ENCODE measurements around the gene KRT73. TPM values are rescaled to one million over a fixed set of nuclear protein-coding genes. Genes with fewer than 3 reads are reported as not detected.

KRT73 gene
- total RNA-seq, 5 donors from 2014 or later (not counting 1 experiment from before 2014, with no cell fraction given): 6.8 to 37.9 (median 21.9) TPM

GRCh38 chr12:52657250-52657902 is 39.0 kb upstream of the KRT73 start:
- no peak overlapping the region for H3K4me3 Mint-ChIP-seq
- ATAC-seq (replicated peaks in 1 of 4) (no peak), DNase-seq (no peak)
- no peak overlapping the region for H3K4me3 ChIP-seq (ENCODE audit: control insufficient read depth in 1 of 2, extremely low read depth in 1 of 2, low read length in 1 of 2)
- peaks cover 3 to 6% of the 10 kb centered on the region in 2 experiments for H3K4me1 ChIP-seq (ENCODE audit: control insufficient read depth in 1 of 2, extremely low read depth in 1 of 2, insufficient read depth in 2 of 2, low read length in 2 of 2)
- WGBS (ENCODE audit: insufficient coverage): 82% methylated on average over 5 of the region's 6 CpGs
- H3K27me3 ChIP-seq (replicated peaks in 1 of 2; ENCODE audit: control insufficient read depth in 2 of 2, extremely low read depth in 1 of 2, insufficient read depth in 2 of 2, low read length in 1 of 2): peaks cover 0 to 19% of the 10 kb centered on the region in 2 experiments
- no peaks in the 10 kb centered on the region for H3K36me3 ChIP-seq (ENCODE audit: control insufficient read depth in 2 of 2, extremely low read depth in 1 of 2, insufficient read depth in 1 of 2, low read length in 1 of 2)
- H3K9me3 ChIP-seq: no peaks in the 10 kb centered on the region
- no peaks in the 10 kb centered on the region for H3K36me3 Mint-ChIP-seq
- H3K27ac ChIP-seq (ENCODE audit: low read length): no peak overlapping the region
- H3K9me3 Mint-ChIP-seq: no peaks in the 10 kb centered on the region
- H3K27me3 Mint-ChIP-seq: peaks cover 0 to 9% of the 10 kb centered on the region in 2 donors
- ChIA-PET CTCF (interaction anchor here in 1 of 2 donors (0.5 kb wide), 1 partner anchor 223 kb away, joined by 4 read pairs; no protein-coding TSS in a partner anchor), POLR2A (no interaction called here)
- no peak overlapping the region for H3K27ac Mint-ChIP-seq
- peaks cover 12 to 34% (median 20%) of the 10 kb centered on the region in 3 donors for H3K4me1 Mint-ChIP-seq

- ChIA-PET CTCF (interaction anchor here (0.5 to 1.5 kb wide), 2 partner anchors 71 to 224 kb away, joined by 3 to 4 read pairs; no protein-coding TSS in a partner anchor), POLR2A (no interaction called here)
- no peak overlapping the region for H3K27ac ChIP-seq (ENCODE audit: low read length)
- no peak overlapping the region for H3K4me3 Mint-ChIP-seq
- peaks cover 0 to 22% of the 10 kb centered on the region in 2 experiments for H3K27me3 ChIP-seq (replicated peaks in 1 of 2; ENCODE audit: control insufficient read depth in 2 of 2, extremely low read depth in 1 of 2, insufficient read depth in 2 of 2, low read length in 1 of 2)
- DNase-seq (no peak), ATAC-seq (replicated peaks in 1 of 4) (peak in 1 of 4 experiments; percentile 38)
- H3K27ac Mint-ChIP-seq: no peak overlapping the region
- H3K27me3 Mint-ChIP-seq: peaks cover 0 to 9% of the 10 kb centered on the region in 2 donors
- no peak overlapping the region for H3K4me3 ChIP-seq (ENCODE audit: control insufficient read depth in 1 of 2, extremely low read depth in 1 of 2, low read length in 1 of 2)
- no peaks in the 10 kb centered on the region for H3K36me3 ChIP-seq (ENCODE audit: control insufficient read depth in 2 of 2, extremely low read depth in 1 of 2, insufficient read depth in 1 of 2, low read length in 1 of 2)
- no peaks in the 10 kb centered on the region for H3K36me3 Mint-ChIP-seq
- WGBS (ENCODE audit: insufficient coverage): 66% methylated on average over 2 of the region's 4 CpGs
- H3K4me1 ChIP-seq (ENCODE audit: control insufficient read depth in 1 of 2, extremely low read depth in 1 of 2, insufficient read depth in 2 of 2, low read length in 2 of 2): no peaks in the 10 kb centered on the region
- H3K9me3 Mint-ChIP-seq: no peaks in the 10 kb centered on the region
- peaks cover 10 to 27% (median 13%) of the 10 kb centered on the region in 3 donors for H3K4me1 Mint-ChIP-seq
- no peaks in the 10 kb centered on the region for H3K9me3 ChIP-seq
Measured at GRCh38 chr12:52656616-52657015, 38.3 kb upstream of the KRT73 start.

GRCh38 chr12:52655720-52656124 is 37.4 kb upstream of the KRT73 start:
- CTCF ChIA-PET: interaction anchor here (0.7 to 1.5 kb wide), 2 partner anchors 70 to 1549 kb away, joined by 3 to 4 read pairs; no protein-coding TSS in a partner anchor
- H3K4me3 ChIP-seq (ENCODE audit: control insufficient read depth in 1 of 2, extremely low read depth in 1 of 2, low read length in 1 of 2): no peak overlapping the region
- H3K36me3 ChIP-seq (ENCODE audit: control insufficient read depth in 2 of 2, extremely low read depth in 1 of 2, insufficient read depth in 1 of 2, low read length in 1 of 2): no peaks in the 10 kb centered on the region
- POLR2A ChIA-PET: no interaction called here
- H3K27me3 ChIP-seq (replicated peaks in 1 of 2; ENCODE audit: control insufficient read depth in 2 of 2, extremely low read depth in 1 of 2, insufficient read depth in 2 of 2, low read length in 1 of 2): peaks cover 0 to 22% of the 10 kb centered on the region in 2 experiments
- H3K27ac ChIP-seq (ENCODE audit: low read length): no peak overlapping the region
- DNase-seq (no peak), ATAC-seq (replicated peaks in 1 of 4) (no peak)
- peaks cover 10 to 26% (median 13%) of the 10 kb centered on the region in 3 donors for H3K4me1 Mint-ChIP-seq
- H3K4me3 Mint-ChIP-seq: no peak overlapping the region
- no peaks in the 10 kb centered on the region for H3K9me3 ChIP-seq
- H3K27ac Mint-ChIP-seq: no peak overlapping the region
- H3K9me3 Mint-ChIP-seq: no peaks in the 10 kb centered on the region
- H3K36me3 Mint-ChIP-seq: no peaks in the 10 kb centered on the region
- 79% methylated on average over 5 of the region's 8 CpGs for WGBS (ENCODE audit: insufficient coverage)
- peaks cover 0 to 9% of the 10 kb centered on the region in 2 donors for H3K27me3 Mint-ChIP-seq
- H3K4me1 ChIP-seq (ENCODE audit: control insufficient read depth in 1 of 2, extremely low read depth in 1 of 2, insufficient read depth in 2 of 2, low read length in 2 of 2): no peaks in the 10 kb centered on the region

GRCh38 chr12:52655251-52655650 is 36.9 kb upstream of the KRT73 start:
- no peak for ATAC-seq (replicated peaks in 1 of 4)
- Histone ChIP-seq H3K4me3 (ENCODE audit: control insufficient read depth in 1 of 2, extremely low read depth in 1 of 2, low read length in 1 of 2) (no peak overlapping the region), H3K36me3 (ENCODE audit: control insufficient read depth in 2 of 2, extremely low read depth in 1 of 2, insufficient read depth in 1 of 2, low read length in 1 of 2) (no peaks in the 10 kb centered on the region), H3K9me3 (no peaks in the 10 kb centered on the region), H3K27ac (ENCODE audit: low read length) (no peak overlapping the region), H3K27me3 (replicated peaks in 1 of 2; ENCODE audit: control insufficient read depth in 2 of 2, extremely low read depth in 1 of 2, insufficient read depth in 2 of 2, low read length in 1 of 2) (peaks cover 0 to 27% of the 10 kb centered on the region in 2 experiments), H3K4me1 (ENCODE audit: control insufficient read depth in 1 of 2, extremely low read depth in 1 of 2, insufficient read depth in 2 of 2, low read length in 2 of 2) (no peaks in the 10 kb centered on the region)
- H3K9me3 Mint-ChIP-seq: no peaks in the 10 kb centered on the region
- peaks cover 10 to 29% (median 14%) of the 10 kb centered on the region in 3 donors for H3K4me1 Mint-ChIP-seq
- DNase-seq: no peak
- ChIA-PET POLR2A (no interaction called here), CTCF (interaction anchor here (0.7 to 1.5 kb wide), 2 partner anchors 69 to 1548 kb away, joined by 3 to 4 read pairs; no protein-coding TSS in a partner anchor)
- H3K27ac Mint-ChIP-seq: no peak overlapping the region
- H3K27me3 Mint-ChIP-seq: peaks cover 0 to 9% of the 10 kb centered on the region in 2 donors
- no peaks in the 10 kb centered on the region for H3K36me3 Mint-ChIP-seq
- 70% methylated on average over 6 of the region's 6 CpGs for WGBS (ENCODE audit: insufficient coverage)
- no peak overlapping the region for H3K4me3 Mint-ChIP-seq

GRCh38 chr12:52651726-52652261 is 33.4 kb upstream of the KRT73 start, which contains the start of gene KRT2:
Gene KRT2, minus strand, starts transcription at chr12:52652211. Its CDS starts 69 bp downstream, at chr12:52652142.
- Mint-ChIP-seq H3K4me3 (no peak within 1 kb of the TSS), H3K27me3 (peaks cover 0 to 9% of the 10 kb centered on the region in 2 donors), H3K36me3 (no peaks in the 10 kb centered on the region), H3K4me1 (peaks cover 45 to 50% (median 48%) of the 10 kb centered on the region in 3 donors), H3K9me3 (peaks cover 0 to 4% (median 0%) of the 10 kb centered on the region in 3 donors), H3K27ac (no peak within 1 kb of the TSS)
- no peaks in the 10 kb centered on the region for H3K36me3 ChIP-seq (ENCODE audit: control insufficient read depth in 2 of 2, extremely low read depth in 1 of 2, insufficient read depth in 1 of 2, low read length in 1 of 2)
- peaks cover 26 to 32% of the 10 kb centered on the region in 2 experiments for H3K4me1 ChIP-seq (ENCODE audit: control insufficient read depth in 1 of 2, extremely low read depth in 1 of 2, insufficient read depth in 2 of 2, low read length in 2 of 2)
- peaks cover 0 to 18% of the 10 kb centered on the region in 2 experiments for H3K27me3 ChIP-seq (replicated peaks in 1 of 2; ENCODE audit: control insufficient read depth in 2 of 2, extremely low read depth in 1 of 2, insufficient read depth in 2 of 2, low read length in 1 of 2)
- H3K4me3 ChIP-seq (ENCODE audit: control insufficient read depth in 1 of 2, extremely low read depth in 1 of 2, low read length in 1 of 2): no peak within 1 kb of the TSS
- ATAC-seq (replicated peaks in 1 of 4) (no peak), DNase-seq (no peak)
- H3K9me3 ChIP-seq: no peaks in the 10 kb centered on the region
- no peak within 1 kb of the TSS for H3K27ac ChIP-seq (ENCODE audit: low read length)
- ChIA-PET CTCF (no interaction called here), POLR2A (no interaction called here)
- WGBS (ENCODE audit: insufficient coverage): 95% methylated on average over 13 of the region's 16 CpGs

GRCh38 chr12:52650520-52651081 is 32.2 kb upstream of the KRT73 start:
- DNase-seq (no peak), ATAC-seq (replicated peaks in 1 of 4) (no peak)
- Histone ChIP-seq H3K27me3 (replicated peaks in 1 of 2; ENCODE audit: control insufficient read depth in 2 of 2, extremely low read depth in 1 of 2, insufficient read depth in 2 of 2, low read length in 1 of 2) (peaks cover 0 to 14% of the 10 kb centered on the region in 2 experiments), H3K27ac (ENCODE audit: low read length) (no peak overlapping the region), H3K36me3 (ENCODE audit: control insufficient read depth in 2 of 2, extremely low read depth in 1 of 2, insufficient read depth in 1 of 2, low read length in 1 of 2) (no peaks in the 10 kb centered on the region), H3K4me3 (ENCODE audit: control insufficient read depth in 1 of 2, extremely low read depth in 1 of 2, low read length in 1 of 2) (no peak overlapping the region), H3K4me1 (ENCODE audit: control insufficient read depth in 1 of 2, extremely low read depth in 1 of 2, insufficient read depth in 2 of 2, low read length in 2 of 2) (peaks cover 38 to 44% of the 10 kb centered on the region in 2 experiments), H3K9me3 (no peaks in the 10 kb centered on the region)
- CTCF ChIA-PET: no interaction called here
- peak overlapping the region in 1 of 3 donors; percentile 42 for H3K4me3 Mint-ChIP-seq
- WGBS (ENCODE audit: insufficient coverage): 84% methylated on average over 9 of the region's 12 CpGs
- H3K36me3 Mint-ChIP-seq: no peaks in the 10 kb centered on the region
- peaks cover 0 to 2% of the 10 kb centered on the region in 2 donors for H3K27me3 Mint-ChIP-seq
- H3K27ac Mint-ChIP-seq: no peak overlapping the region
- H3K9me3 Mint-ChIP-seq: peaks cover 0 to 4% (median 0%) of the 10 kb centered on the region in 3 donors
- H3K4me1 Mint-ChIP-seq: peaks cover 52 to 55% (median 53%) of the 10 kb centered on the region in 3 donors
- POLR2A ChIA-PET: no interaction called here

All from T-cell (primary cell).